ENCODE measurements around the gene IFFO2. TPM values are rescaled to one million over a fixed set of nuclear protein-coding genes. Genes with fewer than 3 reads are reported as not detected.

Gene IFFO2
- total and polyA plus RNA-seq, 2 of the 8 experiments (the other 6 are each of a cell fraction or from before 2014, with no cell fraction given) = 6.6 to 10.4 TPM

GRCh38 chr1:18883079-18883478 is 73.4 kb downstream of the IFFO2 start:
- H3K23me2 ChIP-seq (ENCODE audit: low read depth, low read length) = no peaks in the 10 kb centered on the region
- FAIRE-seq (no peak), DNase-seq (ENCODE audit: low read depth in 1 of 2, low spot score in 2 of 2) (no peak)
- no peak overlapping the region for H2AFZ ChIP-seq (ENCODE audit: low read length)
- H4K8ac ChIP-seq (ENCODE audit: extremely low read depth, insufficient read depth, low read length) = no peak overlapping the region
- H3K36me3 ChIP-seq (ENCODE audit: control insufficient read depth in 2 of 4, insufficient read depth in 4 of 4, low read length in 3 of 4) = peaks cover 0 to 11% (median 2%) of the 10 kb centered on the region in 4 experiments; a peak in 4 of 8 replicates
- H4K5ac ChIP-seq (ENCODE audit: insufficient read length, low read depth, low read length) = no peak overlapping the region
- peaks cover 0 to 6% (median 4%) of the 10 kb centered on the region in 4 experiments; a peak in 4 of 7 replicates for H3K4me1 ChIP-seq (replicated peaks in 1 of 4; ENCODE audit: control insufficient read depth in 3 of 4, insufficient read depth in 4 of 4, low read length in 3 of 4)
- H3K4me3 ChIP-seq (ENCODE audit: extremely low read depth in 1 of 4, insufficient read depth in 2 of 4, low read depth in 3 of 4, low read length in 4 of 4) = no peak overlapping the region
- no peak overlapping the region for H3K27ac ChIP-seq (ENCODE audit: low read depth, low read length)
- no peak overlapping the region for H3K9ac ChIP-seq (replicated peaks in 1 of 4; ENCODE audit: extremely low read depth in 1 of 4, low read depth in 3 of 4, low read length in 3 of 4)
- peaks cover 0 to 8% of the 10 kb centered on the region in 2 experiments for H4K20me1 ChIP-seq (replicated peaks in 1 of 2; ENCODE audit: control insufficient read depth in 1 of 2, insufficient read depth in 2 of 2, low read length in 2 of 2)
- H2BK12ac ChIP-seq (ENCODE audit: low read depth, low read length) = no peak overlapping the region
- no peak overlapping the region for H4K91ac ChIP-seq (replicated peaks; ENCODE audit: insufficient read length, low read length)
- no peaks in the 10 kb centered on the region for H3K79me1 ChIP-seq (ENCODE audit: low read depth, low read length)
- H3K4me2 ChIP-seq (ENCODE audit: insufficient read depth in 1 of 2, low read depth in 2 of 2, low read length in 2 of 2) = no peak overlapping the region
- no peaks in the 10 kb centered on the region for H3K79me2 ChIP-seq (ENCODE audit: control insufficient read depth in 1 of 2, insufficient read depth in 2 of 2, low read length in 2 of 2)
- no peak overlapping the region for H3K4ac ChIP-seq (replicated peaks; ENCODE audit: insufficient read length, low read depth, low read length)
- no peak overlapping the region for H3K18ac ChIP-seq (ENCODE audit: extremely low read depth, low read length)
- H2BK20ac ChIP-seq (ENCODE audit: low read length) = no peak overlapping the region
- no peak overlapping the region for H2AK5ac ChIP-seq (ENCODE audit: low read depth, low read length)
- H3K56ac ChIP-seq (replicated peaks; ENCODE audit: insufficient read length, low read depth, low read length) = no peak overlapping the region
- no peak overlapping the region for H3K23ac ChIP-seq (ENCODE audit: insufficient read length)
- TF ChIP-seq MAFK (IDR thresholded peaks at IDR 0.05; ENCODE audit: low read depth, low read length) = no peak
- no peaks in the 10 kb centered on the region for H3K9me3 ChIP-seq (ENCODE audit: insufficient read depth in 2 of 2, low read depth in 1 of 2, low read length in 1 of 2)
- H2BK5ac ChIP-seq (ENCODE audit: low read depth, low read length) = no peak overlapping the region
- POLR2A ChIA-PET (ENCODE audit: partially characterized antibody) = no interaction called here
- CTCF ChIA-PET (ENCODE audit: partially characterized antibody) = interaction anchor here (1.0 to 14.4 kb wide), 13 partner anchors 7 to 285 kb away, joined by 4 to 131 read pairs (median 8); partner anchors contain the start of gene ALDH4A1
- H2BK15ac ChIP-seq (ENCODE audit: low read length) = no peak overlapping the region
- 89% methylated on average over 23 of the region's 23 CpGs; no CpG with 5 or more reads in 1 of the 2 experiments for WGBS, 2 experiments (ENCODE audit: extremely low coverage in 1 of 2, insufficient coverage in 1 of 2, insufficient read length in 1 of 2, insufficient replicate concordance in 2 of 2, low coverage in 1 of 2, low lambda C conversion rate in 2 of 2, missing lambda C conversion rate in 1 of 2)
- no peaks in the 10 kb centered on the region for H3K27me3 ChIP-seq (replicated peaks in 1 of 4; ENCODE audit: control insufficient read depth in 3 of 4, extremely low read depth in 1 of 4, insufficient read depth in 3 of 4, low read length in 3 of 4)
- H3K14ac ChIP-seq (ENCODE audit: insufficient read length) = no peak overlapping the region
- no peak overlapping the region for H2BK120ac ChIP-seq (replicated peaks; ENCODE audit: low read depth, low read length)
